Erythroblast (primary cell): ENCODE data around the gene IPO5.

Source experiments
- GATA1 ChIP-seq: IDR thresholded peaks from 2 replicates; pipeline ENCODE4 v1.6.1; 2011; ENCODE audit warnings: low read depth, mild to moderate bottlenecking, control low read depth, low read length, moderate library complexity
- POLR2A ChIP-seq: IDR thresholded peaks from 2 replicates; pipeline ENCODE4 v1.6.1; 2011; ENCODE audit warnings: mild to moderate bottlenecking, low read length

GRCh38 chr13:97944396-97945029 is 9.0 kb upstream of the IPO5 start:
- TF ChIP-seq GATA1: no peak
- no peak for TF ChIP-seq POLR2A
